ENCODE results near the gene TP53BP1.
"Not testable (repeated sequence)": the region's sequence is repeated elsewhere in the genome, so short reads cannot be mapped to it uniquely, and the experiment has no call there.

TP53BP1 gene

DNA sequence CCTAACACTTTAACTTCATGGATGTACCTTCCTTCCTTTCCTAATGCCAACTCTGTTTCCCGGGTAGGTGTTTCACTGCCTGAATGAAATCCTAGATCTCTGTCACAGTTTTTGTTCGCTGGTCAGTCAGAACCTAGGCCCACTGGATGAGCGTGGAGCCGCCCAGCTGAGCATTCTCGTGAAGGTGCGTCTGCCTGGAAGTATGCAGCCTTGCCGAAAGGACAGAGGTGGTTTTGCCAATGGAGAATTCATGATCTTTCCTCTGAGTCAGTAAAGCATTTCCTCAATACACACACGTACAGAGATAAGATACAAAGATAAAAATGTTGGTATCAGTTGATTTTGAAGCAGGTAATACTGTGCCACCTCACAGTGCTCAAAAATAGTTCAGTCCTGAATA is 89.3 kb downstream of the TP53BP1 start:
- H3K4me3 ChIP-seq (ENCODE audit: low read depth, low read length) = no peak overlapping the region
- TF ChIP-seq, protein P1, sequence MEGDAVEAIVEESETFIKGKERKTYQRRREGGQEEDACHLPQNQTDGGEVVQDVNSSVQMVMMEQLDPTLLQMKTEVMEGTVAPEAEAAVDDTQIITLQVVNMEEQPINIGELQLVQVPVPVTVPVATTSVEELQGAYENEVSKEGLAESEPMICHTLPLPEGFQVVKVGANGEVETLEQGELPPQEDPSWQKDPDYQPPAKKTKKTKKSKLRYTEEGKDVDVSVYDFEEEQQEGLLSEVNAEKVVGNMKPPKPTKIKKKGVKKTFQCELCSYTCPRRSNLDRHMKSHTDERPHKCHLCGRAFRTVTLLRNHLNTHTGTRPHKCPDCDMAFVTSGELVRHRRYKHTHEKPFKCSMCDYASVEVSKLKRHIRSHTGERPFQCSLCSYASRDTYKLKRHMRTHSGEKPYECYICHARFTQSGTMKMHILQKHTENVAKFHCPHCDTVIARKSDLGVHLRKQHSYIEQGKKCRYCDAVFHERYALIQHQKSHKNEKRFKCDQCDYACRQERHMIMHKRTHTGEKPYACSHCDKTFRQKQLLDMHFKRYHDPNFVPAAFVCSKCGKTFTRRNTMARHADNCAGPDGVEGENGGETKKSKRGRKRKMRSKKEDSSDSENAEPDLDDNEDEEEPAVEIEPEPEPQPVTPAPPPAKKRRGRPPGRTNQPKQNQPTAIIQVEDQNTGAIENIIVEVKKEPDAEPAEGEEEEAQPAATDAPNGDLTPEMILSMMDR (IDR thresholded peaks at IDR 0.05; ENCODE audit: borderline replicate concordance, insufficient read depth, low read depth, low read length) = no peak

DNA sequence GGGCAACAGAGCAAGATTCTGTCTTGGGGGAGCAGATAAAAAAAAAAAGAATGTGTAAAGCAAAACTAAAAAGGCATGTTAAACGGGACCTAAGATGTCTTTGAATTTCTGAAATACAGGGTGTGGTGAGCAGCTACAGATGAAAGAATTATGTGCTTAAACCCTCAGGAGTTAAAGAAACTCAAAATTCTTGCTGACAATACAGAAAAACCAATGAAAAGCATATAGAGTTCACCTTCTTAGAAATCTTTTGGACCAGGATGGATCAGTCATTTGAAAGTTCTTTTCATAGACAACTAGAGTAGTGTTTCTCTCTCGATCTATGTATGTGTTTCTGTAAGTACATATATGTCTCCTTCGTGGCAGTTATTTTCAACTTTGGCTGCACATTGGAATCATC is 90.7 kb downstream of the TP53BP1 start:
- no peak overlapping the region for H3K4me3 ChIP-seq (ENCODE audit: low read depth, low read length)
- TF ChIP-seq, protein P1 (IDR thresholded peaks at IDR 0.05; ENCODE audit: borderline replicate concordance, insufficient read depth, low read depth, low read length) = no peak

DNA sequence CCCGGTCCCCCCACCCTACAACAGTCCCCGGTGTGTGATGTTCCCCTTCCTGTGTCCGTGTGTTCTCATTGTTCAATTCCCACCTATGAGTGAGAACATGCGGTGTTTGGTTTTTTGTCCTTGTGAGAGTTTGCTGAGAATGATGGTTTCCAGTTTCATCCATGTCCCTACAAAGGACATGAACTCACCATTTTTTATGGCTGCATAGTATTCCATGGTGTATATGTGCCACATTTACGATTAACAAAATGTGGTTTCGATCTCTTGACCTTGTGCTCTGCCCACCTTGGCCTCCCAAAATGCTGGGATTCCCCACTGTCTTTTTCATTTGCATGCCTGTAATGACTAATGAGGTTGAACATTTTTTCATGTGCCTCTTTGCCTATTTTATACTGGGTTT is 99.4 kb downstream of the TP53BP1 start:
- H3K4me3 ChIP-seq (ENCODE audit: low read depth, low read length) = not testable (repeated sequence)

DNA sequence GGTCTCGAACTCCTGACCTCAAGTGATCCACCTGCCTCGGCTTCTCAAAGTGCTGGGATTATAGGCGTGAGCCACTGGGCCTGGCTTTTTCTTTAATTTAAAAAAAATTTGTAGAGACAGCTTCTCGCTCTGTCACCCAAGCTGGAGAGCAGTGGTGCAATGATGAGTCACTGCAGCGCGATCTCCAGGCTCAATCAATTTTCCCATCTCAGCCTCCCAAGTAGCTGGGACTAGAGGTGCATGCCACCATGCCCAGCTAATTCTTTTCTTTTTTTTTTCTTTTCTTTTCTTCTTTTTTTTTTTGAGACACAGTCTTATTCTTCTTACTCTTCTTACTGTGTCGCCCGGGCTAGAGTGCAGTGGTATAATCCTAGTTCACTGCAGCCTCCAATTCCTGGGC is 102.2 kb downstream of the TP53BP1 start:
- TF ChIP-seq, protein P1 (IDR thresholded peaks at IDR 0.05; ENCODE audit: borderline replicate concordance, insufficient read depth, low read depth, low read length) = no peak
- H3K4me3 ChIP-seq (ENCODE audit: low read depth, low read length) = no peak overlapping the region

DNA sequence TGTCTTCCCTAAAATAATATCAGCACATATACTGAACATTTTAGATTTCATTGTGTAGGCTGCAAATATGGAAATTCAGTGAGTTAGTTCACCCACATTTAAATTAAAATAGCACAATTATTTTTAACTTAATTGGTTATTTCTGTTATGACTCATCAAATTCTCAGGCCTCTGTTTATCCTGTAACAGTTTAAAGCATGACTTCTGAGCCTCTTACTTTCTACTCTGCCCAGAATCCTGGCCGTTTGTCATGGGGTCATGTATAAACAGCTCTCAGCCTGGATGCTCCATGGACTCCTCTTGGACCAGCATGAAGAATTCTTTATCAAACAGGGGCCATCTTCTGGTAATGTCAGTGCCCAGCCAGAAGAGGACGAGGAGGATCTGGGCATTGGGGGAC is 109.9 kb downstream of the TP53BP1 start:
- no peak overlapping the region for H3K4me3 ChIP-seq (ENCODE audit: low read depth, low read length)
- TF ChIP-seq, protein P1 (IDR thresholded peaks at IDR 0.05; ENCODE audit: borderline replicate concordance, insufficient read depth, low read depth, low read length) = no peak

DNA sequence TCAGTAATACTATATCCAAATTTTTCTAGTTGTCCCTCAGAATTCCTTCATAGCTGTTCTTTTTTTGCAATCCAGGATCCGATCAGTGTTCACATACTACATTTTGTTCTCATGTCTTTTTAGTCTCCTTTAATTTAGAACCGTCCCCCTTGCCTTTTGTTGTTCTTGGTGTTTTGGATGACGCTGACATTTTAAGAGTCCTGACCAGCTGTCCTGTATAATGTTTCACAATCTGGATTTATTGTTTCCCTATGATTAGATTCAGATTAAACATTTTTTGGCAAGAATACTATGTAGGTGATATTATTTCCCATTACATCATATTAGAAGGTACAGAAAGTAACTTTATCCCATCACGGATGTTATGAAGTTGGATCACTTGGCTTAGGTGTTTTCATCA is 110.6 kb downstream of the TP53BP1 start:
- H3K4me3 ChIP-seq (ENCODE audit: low read depth, low read length) = no peak overlapping the region
- TF ChIP-seq, protein P1 (IDR thresholded peaks at IDR 0.05; ENCODE audit: borderline replicate concordance, insufficient read depth, low read depth, low read length) = no peak

DNA sequence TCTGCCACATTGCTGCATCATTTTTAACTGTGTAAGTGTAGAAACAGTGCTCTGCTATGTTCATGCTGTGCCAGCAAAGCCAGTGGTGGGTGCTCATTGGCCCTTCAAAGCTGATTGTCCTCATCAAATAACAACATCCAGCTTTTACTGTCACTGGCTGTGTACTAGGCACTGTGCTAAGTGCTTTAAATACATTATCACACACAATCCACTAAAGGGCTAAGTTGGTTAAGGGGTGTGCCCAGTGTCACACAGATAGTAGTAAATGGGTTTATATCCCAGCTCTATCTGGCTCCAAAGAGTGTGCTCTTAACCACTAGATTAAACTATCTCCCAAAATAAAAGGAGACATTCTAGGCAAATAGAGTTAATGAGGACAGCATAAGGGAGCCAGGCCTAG is 114.4 kb downstream of the TP53BP1 start:
- TF ChIP-seq, protein P1 (IDR thresholded peaks at IDR 0.05; ENCODE audit: borderline replicate concordance, insufficient read depth, low read depth, low read length) = no peak
- no peak overlapping the region for H3K4me3 ChIP-seq (ENCODE audit: low read depth, low read length)

Measured in GM12875 (cell line).